Uterus (tissue), 2 donors: ENCODE data around the gene NEDD4L.

ENCODE experiments used
- POLR2A ChIP-seq, 2 donors: fragments of 450-650 bp; IDR thresholded peaks; one replicate each; pipeline ENCODE4 v1.6.1; 2016; ENCODE audit warnings: antibody characterized with exemption in 2 of 2, mild to moderate bottlenecking in 1 of 2, moderate library complexity in 1 of 2
- TF ChIP-seq, protein P1 (sequence below), 4 experiments: fragments of 200-600 bp in 2 of 4; fragments of 450-650 bp in 2 of 4; sonication (generic) in 2 of 4; IDR thresholded peaks; one replicate each; pipeline ENCODE4 v1.5.1; 2016 to 2019; ENCODE audit warnings: antibody characterized with exemption in 4 of 4, mild to moderate bottlenecking in 2 of 4, moderate library complexity in 1 of 4

DNA sequence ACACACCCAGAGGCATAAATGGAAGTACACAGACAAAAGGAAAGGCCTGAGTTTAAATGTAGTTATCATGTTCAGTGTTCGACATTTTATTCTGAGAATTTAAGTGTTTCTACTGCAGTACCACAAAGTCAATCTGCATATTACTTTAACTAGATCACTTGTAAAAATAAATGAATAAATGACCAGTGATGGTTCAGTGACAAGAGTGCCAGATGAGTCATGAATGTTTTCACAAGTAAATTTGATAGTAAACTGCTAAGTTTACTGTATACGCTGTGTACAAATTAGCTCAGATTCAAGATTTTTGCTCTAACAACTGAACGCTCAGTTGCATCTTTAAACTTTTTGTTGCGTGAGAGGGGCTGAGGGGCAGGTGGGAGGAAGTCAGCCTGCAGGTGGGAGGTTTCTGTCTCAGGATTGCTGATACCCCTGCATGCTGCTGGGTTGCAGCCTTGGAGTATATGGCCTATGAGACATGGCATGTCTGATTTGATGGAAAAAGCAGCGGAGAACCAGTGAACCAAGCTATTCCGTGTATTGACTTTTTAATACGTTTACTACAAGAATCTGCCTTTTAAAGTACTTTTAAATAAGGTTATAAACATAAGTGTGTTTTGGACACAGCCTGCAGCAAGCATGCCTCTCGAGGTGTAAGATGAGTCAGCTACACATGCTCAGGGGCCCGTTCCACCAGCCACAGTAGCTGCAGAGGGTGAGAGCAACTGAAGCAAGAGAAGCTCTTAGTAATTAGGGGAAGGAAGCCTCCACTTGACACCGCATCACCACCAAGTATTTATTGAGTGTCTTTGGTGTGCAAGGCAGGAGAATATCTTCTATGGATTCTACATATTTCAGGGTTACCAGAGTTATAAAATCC is 245.1 kb downstream of the NEDD4L start:
- TF ChIP-seq, protein P1, sequence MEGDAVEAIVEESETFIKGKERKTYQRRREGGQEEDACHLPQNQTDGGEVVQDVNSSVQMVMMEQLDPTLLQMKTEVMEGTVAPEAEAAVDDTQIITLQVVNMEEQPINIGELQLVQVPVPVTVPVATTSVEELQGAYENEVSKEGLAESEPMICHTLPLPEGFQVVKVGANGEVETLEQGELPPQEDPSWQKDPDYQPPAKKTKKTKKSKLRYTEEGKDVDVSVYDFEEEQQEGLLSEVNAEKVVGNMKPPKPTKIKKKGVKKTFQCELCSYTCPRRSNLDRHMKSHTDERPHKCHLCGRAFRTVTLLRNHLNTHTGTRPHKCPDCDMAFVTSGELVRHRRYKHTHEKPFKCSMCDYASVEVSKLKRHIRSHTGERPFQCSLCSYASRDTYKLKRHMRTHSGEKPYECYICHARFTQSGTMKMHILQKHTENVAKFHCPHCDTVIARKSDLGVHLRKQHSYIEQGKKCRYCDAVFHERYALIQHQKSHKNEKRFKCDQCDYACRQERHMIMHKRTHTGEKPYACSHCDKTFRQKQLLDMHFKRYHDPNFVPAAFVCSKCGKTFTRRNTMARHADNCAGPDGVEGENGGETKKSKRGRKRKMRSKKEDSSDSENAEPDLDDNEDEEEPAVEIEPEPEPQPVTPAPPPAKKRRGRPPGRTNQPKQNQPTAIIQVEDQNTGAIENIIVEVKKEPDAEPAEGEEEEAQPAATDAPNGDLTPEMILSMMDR (IDR thresholded peaks at IDR 0.05) = no peak
- no peak for TF ChIP-seq POLR2A (IDR thresholded peaks at IDR 0.05)
